Esophagus muscularis mucosa (tissue), 4 donors: ENCODE measurements around the gene STMN3.

Experiments used
- CTCF ChIP-seq, 3 experiments: fragments of 200-600 bp in 2 of 3; fragments of 450-650 bp in 1 of 3; sonication (generic) in 2 of 3; IDR thresholded peaks; one replicate each; pipeline ENCODE4 v1.5.1; 2017 to 2019; ENCODE audit warnings: antibody characterized with exemption in 3 of 3, mild to moderate bottlenecking in 2 of 3, moderate library complexity in 1 of 3
- EP300 ChIP-seq: sonication (generic); formaldehyde crosslinking; IDR thresholded peaks from one replicate; pipeline ENCODE4 v1.6.1; 2017; ENCODE audit warnings: antibody characterized with exemption
- POLR2A ChIP-seq: fragments of 450-650 bp; IDR thresholded peaks from one replicate; pipeline ENCODE4 v1.6.1; 2017; ENCODE audit warnings: antibody characterized with exemption, moderate library complexity, mild to moderate bottlenecking, low read depth

GRCh38 chr20:63675681-63676368 lies 22.6 kb upstream of the STMN3 start:
- TF ChIP-seq CTCF (IDR thresholded peaks at IDR 0.05) (no peak), POLR2A (no peak), EP300 (no peak)
